Trophoblast cell (in vitro differentiated cells and primary cell): ENCODE measurements around the gene TMPRSS6.

Source experiments
- DNase-seq, 2 donors: peaks; one replicate each; pipeline ENCODE4 v3.0.0-alpha.2; 2016
- H2AFZ ChIP-seq: 2 replicates; pipeline ENCODE4 v1.6.1; 2013; ENCODE audit warnings: low read length, moderate library complexity, mild to moderate bottlenecking; ENCODE audit not compliant: insufficient read depth, poor library complexity
- H2AK5ac ChIP-seq: 2 replicates; pipeline ENCODE4 v1.6.1; 2013; ENCODE audit warnings: mild to moderate bottlenecking, low read length
- H2BK120ac ChIP-seq: 2 replicates; pipeline ENCODE4 v1.6.1; 2013; ENCODE audit warnings: low read length, mild to moderate bottlenecking, moderate library complexity; ENCODE audit not compliant: insufficient read depth, poor library complexity
- H2BK12ac ChIP-seq: 2 replicates; pipeline ENCODE4 v1.6.1; 2013; ENCODE audit warnings: mild to moderate bottlenecking, low read length, moderate library complexity
- H2BK5ac ChIP-seq: 2 replicates; pipeline ENCODE4 v1.6.1; 2013; ENCODE audit warnings: low read length, low read depth, moderate library complexity, mild to moderate bottlenecking; ENCODE audit not compliant: poor library complexity
- H3K14ac ChIP-seq: 2 replicates; pipeline ENCODE4 v1.6.1; 2013; ENCODE audit warnings: mild to moderate bottlenecking, low read length
- H3K18ac ChIP-seq: 2 replicates; pipeline ENCODE4 v1.6.1; 2013; ENCODE audit warnings: mild to moderate bottlenecking, low read length
- H3K23ac ChIP-seq: 2 replicates; pipeline ENCODE4 v1.6.1; 2013; ENCODE audit warnings: low read length
- H3K27ac ChIP-seq: 2 replicates; pipeline ENCODE4 v1.5.1; 2013; ENCODE audit warnings: low read depth, mild to moderate bottlenecking, inconsistent platforms, low read length, moderate library complexity
- H3K27me3 ChIP-seq: 2 replicates; pipeline ENCODE4 v1.6.1; 2013; ENCODE audit warnings: inconsistent platforms, mild to moderate bottlenecking, low read length, moderate library complexity; ENCODE audit not compliant: insufficient read depth
- H3K36me3 ChIP-seq, 2 experiments: 1 replicate in 1 of 2; 2 replicates in 1 of 2; pipeline ENCODE4 v1.6.1; 2013; ENCODE audit warnings: low read length in 2 of 2, mild to moderate bottlenecking in 2 of 2, moderate library complexity in 1 of 2; ENCODE audit not compliant: insufficient read depth in 2 of 2, control insufficient read depth in 1 of 2
- H3K4ac ChIP-seq: 2 replicates; pipeline ENCODE4 v1.6.1; 2013; ENCODE audit warnings: low read depth, mild to moderate bottlenecking, low read length, moderate library complexity
- H3K4me1 ChIP-seq, 2 experiments: 1 replicate in 1 of 2; 2 replicates in 1 of 2; pipeline ENCODE4 v1.6.1; 2013; ENCODE audit warnings: low read length in 2 of 2, mild to moderate bottlenecking in 2 of 2, moderate library complexity in 1 of 2; ENCODE audit not compliant: insufficient read depth in 2 of 2, control insufficient read depth in 1 of 2
- H3K4me2 ChIP-seq: 2 replicates; pipeline ENCODE4 v1.6.1; 2013; ENCODE audit warnings: inconsistent platforms, mild to moderate bottlenecking, low read length, moderate library complexity
- H3K4me3 ChIP-seq: 2 replicates; pipeline ENCODE4 v1.5.1; 2013; ENCODE audit warnings: mild to moderate bottlenecking, low read depth, low read length, inconsistent platforms
- H3K79me1 ChIP-seq: one replicate; pipeline ENCODE4 v1.6.1; 2013; ENCODE audit warnings: low read length
- H3K79me2 ChIP-seq: 2 replicates; pipeline ENCODE4 v1.6.1; 2013; ENCODE audit warnings: low read length, mild to moderate bottlenecking; ENCODE audit not compliant: control insufficient read depth, insufficient read depth, poor library complexity
- H3K9ac ChIP-seq: 2 replicates; pipeline ENCODE4 v1.6.1; 2013; ENCODE audit warnings: mild to moderate bottlenecking, low read length
- H3K9me3 ChIP-seq: 2 replicates; pipeline ENCODE4 v1.6.1; 2013; ENCODE audit warnings: low read depth, mild to moderate bottlenecking, control low read depth, inconsistent platforms, low read length; ENCODE audit not compliant: insufficient read depth
- H4K12ac ChIP-seq: 2 replicates; pipeline ENCODE4 v1.6.1; 2013; ENCODE audit warnings: low read depth, mild to moderate bottlenecking, low read length, moderate library complexity
- H4K8ac ChIP-seq: 2 replicates; pipeline ENCODE4 v1.6.1; 2013; ENCODE audit warnings: low read depth, mild to moderate bottlenecking, low read length, moderate library complexity
- H4K91ac ChIP-seq: one replicate; pipeline ENCODE4 v1.6.1; 2013; ENCODE audit warnings: low read depth, mild to moderate bottlenecking, low read length, moderate library complexity
- WGBS: extraction: QIAGEN DNeasy Blood & Tissue Kit; methylation state at CpG from one replicate; pipeline ENCODE4 v1.1.7; 2013; ENCODE audit warnings: missing lambda C conversion rate; ENCODE audit not compliant: insufficient read length, insufficient coverage; ENCODE audit errors: extremely low coverage; 5-methylcytosine and 5-hydroxymethylcytosine counted together

The TMPRSS6 gene

DNA sequence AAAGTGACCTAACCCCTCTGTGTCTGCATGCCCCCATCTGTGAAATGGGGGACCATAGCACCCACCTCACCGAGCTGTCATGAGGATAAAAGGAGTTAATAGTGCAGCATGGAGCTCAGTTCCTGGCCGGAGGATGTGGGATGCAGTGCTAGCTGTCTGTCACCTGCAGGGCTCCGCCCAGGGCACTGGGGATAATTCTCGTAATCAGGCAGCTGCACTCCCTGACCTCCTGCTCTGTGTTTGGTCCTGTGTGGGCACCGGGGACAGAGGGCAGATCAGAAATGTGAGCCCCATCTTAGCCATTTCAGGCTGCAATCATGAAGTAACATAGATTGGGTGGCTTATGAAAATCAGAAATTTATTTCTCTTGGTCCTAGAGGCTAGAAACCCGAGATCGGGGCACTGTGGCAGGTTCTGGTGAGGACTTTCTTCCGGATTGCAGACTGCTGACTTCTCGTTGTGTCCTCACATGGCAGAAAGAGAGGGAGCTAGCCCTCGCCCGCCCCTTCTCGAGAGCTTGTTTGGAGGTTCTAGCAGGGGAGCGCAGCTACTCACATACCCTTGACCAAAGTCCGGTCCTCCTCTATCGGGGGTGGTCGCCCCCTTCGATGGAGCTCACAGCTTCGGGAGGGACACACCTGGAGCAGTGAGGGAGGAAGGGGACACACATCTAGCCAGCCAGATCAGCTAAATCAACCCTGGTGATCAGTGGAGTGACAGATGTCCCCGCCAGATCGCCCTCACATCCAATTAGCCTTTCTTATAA lies 54.7 kb downstream of the TMPRSS6 start:
- no peak overlapping the region for H3K9ac ChIP-seq
- H3K79me2 ChIP-seq = no peaks in the 10 kb centered on the region
- H3K4me3 ChIP-seq = no peak overlapping the region
- H4K91ac ChIP-seq = no peak overlapping the region
- no peak overlapping the region for H4K12ac ChIP-seq
- no peak overlapping the region for H3K4me2 ChIP-seq
- H2AFZ ChIP-seq = no peak overlapping the region
- H3K27me3 ChIP-seq = peaks cover 3% of the 10 kb centered on the region
- no peak overlapping the region for H2BK5ac ChIP-seq
- no peak overlapping the region for H3K14ac ChIP-seq
- H3K4ac ChIP-seq = no peak overlapping the region
- DNase-seq = no peak
- H3K4me1 ChIP-seq = peaks cover 3 to 5% of the 10 kb centered on the region in 2 experiments
- H3K79me1 ChIP-seq = peaks cover 2% of the 10 kb centered on the region
- no peaks in the 10 kb centered on the region for H3K36me3 ChIP-seq
- peaks cover 2% of the 10 kb centered on the region for H3K9me3 ChIP-seq
- no peak overlapping the region for H2BK12ac ChIP-seq
- no peak overlapping the region for H3K18ac ChIP-seq
- no peak overlapping the region for H3K27ac ChIP-seq
- H3K23ac ChIP-seq = no peak overlapping the region
- no peak overlapping the region for H4K8ac ChIP-seq
- no CpG with 5 or more reads among the region's 20 CpGs for WGBS
- no peak overlapping the region for H2AK5ac ChIP-seq
- no peak overlapping the region for H2BK120ac ChIP-seq

DNA sequence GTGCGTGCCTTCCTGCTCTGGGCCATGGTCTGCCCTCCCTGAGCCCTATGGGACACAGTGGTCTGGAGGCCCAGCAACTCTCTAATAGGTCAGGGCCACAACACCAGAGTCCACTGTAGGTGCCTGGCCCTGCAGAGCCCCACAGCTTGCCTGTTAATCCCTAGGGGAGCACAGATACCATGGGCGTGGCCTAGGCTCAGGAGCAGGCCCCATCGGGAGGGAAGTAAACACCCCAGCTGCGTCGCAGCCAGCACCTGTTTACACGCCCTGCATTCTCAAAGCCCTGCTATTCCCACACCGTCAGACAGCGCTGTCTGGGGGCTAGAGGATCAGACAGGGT lies 55.5 kb downstream of the TMPRSS6 start:
- no peak overlapping the region for H3K9ac ChIP-seq
- DNase-seq = no peak
- H4K12ac ChIP-seq = no peak overlapping the region
- no peak overlapping the region for H3K23ac ChIP-seq
- H3K4me3 ChIP-seq = no peak overlapping the region
- no peak overlapping the region for H2AFZ ChIP-seq
- H2BK120ac ChIP-seq = no peak overlapping the region
- peaks cover 2% of the 10 kb centered on the region for H3K79me1 ChIP-seq
- H4K91ac ChIP-seq = no peak overlapping the region
- H2AK5ac ChIP-seq = no peak overlapping the region
- no peak overlapping the region for H3K27ac ChIP-seq
- no peak overlapping the region for H2BK12ac ChIP-seq
- H3K79me2 ChIP-seq = no peaks in the 10 kb centered on the region
- no peak overlapping the region for H4K8ac ChIP-seq
- H3K14ac ChIP-seq = no peak overlapping the region
- no peak overlapping the region for H3K4ac ChIP-seq
- no peak overlapping the region for H3K18ac ChIP-seq
- no peak overlapping the region for H3K4me2 ChIP-seq
- H3K4me1 ChIP-seq = peaks cover 3 to 5% of the 10 kb centered on the region in 2 experiments
- H3K36me3 ChIP-seq = no peaks in the 10 kb centered on the region
- H3K9me3 ChIP-seq = no peaks in the 10 kb centered on the region
- no peak overlapping the region for H2BK5ac ChIP-seq
- WGBS = no CpG with 5 or more reads among the region's 8 CpGs
- H3K27me3 ChIP-seq = peaks cover 3% of the 10 kb centered on the region

DNA sequence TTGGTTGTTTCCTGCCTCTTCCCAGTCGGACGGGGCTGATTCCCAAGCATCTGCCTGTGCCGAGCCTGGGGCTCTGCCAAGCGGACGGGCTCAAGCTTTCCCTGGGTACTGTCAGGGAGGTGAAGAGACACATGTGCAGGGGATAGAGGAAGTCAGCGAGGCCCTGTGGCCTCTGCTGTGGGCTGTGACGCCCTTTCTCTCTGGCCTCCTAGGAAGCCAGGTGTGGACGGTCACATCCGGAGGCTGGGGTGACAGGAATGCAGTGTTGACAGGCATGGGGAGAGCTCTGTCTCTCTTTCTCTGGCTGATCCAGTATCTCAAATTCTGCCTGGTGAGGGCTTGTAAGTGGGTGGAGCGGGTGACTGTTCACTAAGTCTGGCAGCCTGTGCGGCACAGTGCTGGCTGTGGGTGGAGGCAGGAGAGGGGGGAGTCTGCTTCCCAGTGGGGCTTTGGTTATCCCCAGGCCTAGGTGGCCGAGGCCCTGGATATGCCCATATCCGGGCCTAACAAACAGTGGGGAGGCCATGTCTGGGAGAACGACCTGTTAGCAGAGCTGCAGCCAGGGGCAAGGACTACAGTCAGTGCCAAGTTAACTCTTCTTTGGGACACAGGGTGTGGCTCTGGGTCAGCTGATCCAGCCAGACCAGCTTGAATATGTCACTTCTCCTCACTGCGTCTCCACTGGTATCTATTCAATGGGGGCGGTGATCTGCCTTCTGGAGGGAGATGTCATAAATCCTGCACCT lies 56.0 kb downstream of the TMPRSS6 start:
- no peak overlapping the region for H4K91ac ChIP-seq
- no peak overlapping the region for H2BK120ac ChIP-seq
- no peak overlapping the region for H2BK12ac ChIP-seq
- H3K9me3 ChIP-seq = no peaks in the 10 kb centered on the region
- no peak overlapping the region for H4K8ac ChIP-seq
- H3K27ac ChIP-seq = no peak overlapping the region
- H3K14ac ChIP-seq = no peak overlapping the region
- H3K36me3 ChIP-seq = no peaks in the 10 kb centered on the region
- WGBS = no CpG with 5 or more reads among the region's 16 CpGs
- H2BK5ac ChIP-seq = no peak overlapping the region
- H3K23ac ChIP-seq = no peak overlapping the region
- peaks cover 3 to 5% of the 10 kb centered on the region in 2 experiments for H3K4me1 ChIP-seq
- DNase-seq = no peak
- H3K4ac ChIP-seq = no peak overlapping the region
- no peaks in the 10 kb centered on the region for H3K79me2 ChIP-seq
- no peak overlapping the region for H3K4me3 ChIP-seq
- no peak overlapping the region for H2AFZ ChIP-seq
- H3K9ac ChIP-seq = no peak overlapping the region
- H3K4me2 ChIP-seq = no peak overlapping the region
- peaks cover 3% of the 10 kb centered on the region for H3K27me3 ChIP-seq
- H2AK5ac ChIP-seq = no peak overlapping the region
- H3K18ac ChIP-seq = no peak overlapping the region
- H4K12ac ChIP-seq = no peak overlapping the region
- H3K79me1 ChIP-seq = peaks cover 2% of the 10 kb centered on the region

DNA sequence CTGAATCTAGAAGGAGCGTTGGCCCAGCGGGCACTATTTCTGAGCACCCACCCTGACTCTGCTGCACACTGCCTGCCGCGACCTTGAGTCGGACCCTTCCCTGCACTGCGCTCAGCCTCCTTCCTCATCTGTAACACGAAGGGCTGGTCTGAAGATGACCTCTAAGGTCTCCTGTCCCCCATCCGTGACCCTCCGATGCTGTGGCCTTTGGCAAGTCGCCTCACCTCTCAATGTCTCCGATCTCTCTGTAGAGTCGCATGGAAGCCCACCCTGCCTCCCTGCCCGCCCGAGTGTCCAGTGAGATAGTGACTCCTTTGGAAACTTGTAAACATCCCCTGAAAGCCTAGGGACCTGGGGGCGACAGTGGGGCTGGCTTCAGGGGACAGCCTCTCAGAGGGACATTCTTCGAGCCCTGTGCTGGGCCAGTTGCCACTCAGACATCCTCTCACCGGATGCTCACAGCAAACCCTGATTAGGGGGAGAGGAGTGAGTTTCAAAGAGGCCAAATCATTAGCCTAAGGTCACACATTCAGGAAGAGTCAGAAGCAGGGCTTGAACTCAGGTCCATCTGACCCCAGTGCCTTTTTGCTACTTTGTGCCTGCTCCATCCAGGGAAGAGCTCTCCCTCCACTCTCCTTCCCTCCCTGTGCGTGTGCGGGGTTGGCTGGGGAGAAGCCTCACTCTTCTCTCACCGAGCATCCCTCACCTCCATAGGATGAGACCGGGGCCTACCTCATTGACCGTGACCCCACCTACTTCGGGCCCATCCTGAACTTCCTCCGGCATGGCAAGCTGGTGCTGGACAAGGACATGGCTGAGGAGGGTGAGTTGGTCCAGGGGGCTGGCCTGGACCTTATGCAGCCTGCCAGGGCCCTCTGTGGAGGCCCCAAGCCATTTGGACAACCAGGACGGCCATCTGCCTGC lies 56.9 kb downstream of the TMPRSS6 start:
- H3K4ac ChIP-seq = no peak overlapping the region
- WGBS = no CpG with 5 or more reads among the region's 25 CpGs
- peak overlapping the region; percentile 48 for H2AFZ ChIP-seq
- no peak overlapping the region for H2BK12ac ChIP-seq
- peaks cover 3 to 5% of the 10 kb centered on the region in 2 experiments for H3K4me1 ChIP-seq
- peaks cover 3% of the 10 kb centered on the region for H3K27me3 ChIP-seq
- peaks cover 2% of the 10 kb centered on the region for H3K79me1 ChIP-seq
- no peaks in the 10 kb centered on the region for H3K36me3 ChIP-seq
- H3K9me3 ChIP-seq = no peaks in the 10 kb centered on the region
- H4K91ac ChIP-seq = peak overlapping the region; percentile 3
- no peak overlapping the region for H4K8ac ChIP-seq
- H3K18ac ChIP-seq = no peak overlapping the region
- H2AK5ac ChIP-seq = no peak overlapping the region
- no peak overlapping the region for H2BK5ac ChIP-seq
- DNase-seq = no peak
- H3K79me2 ChIP-seq = no peaks in the 10 kb centered on the region
- H4K12ac ChIP-seq = no peak overlapping the region
- no peak overlapping the region for H2BK120ac ChIP-seq
- H3K27ac ChIP-seq = no peak overlapping the region
- H3K4me2 ChIP-seq = peak overlapping the region; percentile 89
- H3K14ac ChIP-seq = no peak overlapping the region
- no peak overlapping the region for H3K23ac ChIP-seq
- H3K4me3 ChIP-seq = no peak overlapping the region
- no peak overlapping the region for H3K9ac ChIP-seq
